HEK293T (cell line): ENCODE measurements around the gene MAP3K21.

Experiments
- SP1 ChIP-seq: fragments of 450-650 bp; IDR thresholded peaks from 2 replicates; pipeline ENCODE4 v1.6.1; 2017
- TF ChIP-seq, protein P1 (sequence below): fragments of 450-650 bp; IDR thresholded peaks from 2 replicates; pipeline ENCODE4 v1.6.1; 2016

DNA sequence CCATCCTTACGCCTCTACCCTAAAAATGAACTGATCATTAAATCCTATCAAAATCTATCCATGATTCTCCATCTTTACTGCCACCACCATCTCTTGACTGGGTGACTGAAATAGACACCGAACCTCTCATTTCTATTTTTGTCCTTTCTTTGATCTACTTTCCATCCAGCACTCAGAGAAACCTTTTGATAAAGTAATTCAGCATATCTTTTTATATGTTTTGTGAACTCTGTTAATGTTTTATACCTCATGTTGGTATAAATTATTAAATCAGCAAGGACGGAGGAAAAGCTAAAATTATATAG is 45.0 kb upstream of the MAP3K21 start:
- no peak for TF ChIP-seq SP1
- TF ChIP-seq, protein P1, sequence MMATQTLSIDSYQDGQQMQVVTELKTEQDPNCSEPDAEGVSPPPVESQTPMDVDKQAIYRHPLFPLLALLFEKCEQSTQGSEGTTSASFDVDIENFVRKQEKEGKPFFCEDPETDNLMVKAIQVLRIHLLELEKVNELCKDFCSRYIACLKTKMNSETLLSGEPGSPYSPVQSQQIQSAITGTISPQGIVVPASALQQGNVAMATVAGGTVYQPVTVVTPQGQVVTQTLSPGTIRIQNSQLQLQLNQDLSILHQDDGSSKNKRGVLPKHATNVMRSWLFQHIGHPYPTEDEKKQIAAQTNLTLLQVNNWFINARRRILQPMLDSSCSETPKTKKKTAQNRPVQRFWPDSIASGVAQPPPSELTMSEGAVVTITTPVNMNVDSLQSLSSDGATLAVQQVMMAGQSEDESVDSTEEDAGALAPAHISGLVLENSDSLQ = no peak
